NCI-H226 (cell line): ENCODE data around the gene RBCK1.
"Not testable (repeated sequence)": the region's sequence is repeated elsewhere in the genome, so short reads cannot be mapped to it uniquely, and the experiment has no call there.

Experiments
- DNase-seq: peaks from one replicate; pipeline ENCODE4 v3.0.0-alpha.2; 2015

Gene RBCK1

GRCh38 chr20:475463-476357, 67.6 kb downstream of the RBCK1 start:
- no peak for DNase-seq

- not testable (repeated sequence) for DNase-seq
Measured at GRCh38 chr20:476561-477249, 68.6 kb downstream of the RBCK1 start.

- no peak for DNase-seq
Measured at GRCh38 chr20:478010-478948, 70.2 kb downstream of the RBCK1 start.

DNA sequence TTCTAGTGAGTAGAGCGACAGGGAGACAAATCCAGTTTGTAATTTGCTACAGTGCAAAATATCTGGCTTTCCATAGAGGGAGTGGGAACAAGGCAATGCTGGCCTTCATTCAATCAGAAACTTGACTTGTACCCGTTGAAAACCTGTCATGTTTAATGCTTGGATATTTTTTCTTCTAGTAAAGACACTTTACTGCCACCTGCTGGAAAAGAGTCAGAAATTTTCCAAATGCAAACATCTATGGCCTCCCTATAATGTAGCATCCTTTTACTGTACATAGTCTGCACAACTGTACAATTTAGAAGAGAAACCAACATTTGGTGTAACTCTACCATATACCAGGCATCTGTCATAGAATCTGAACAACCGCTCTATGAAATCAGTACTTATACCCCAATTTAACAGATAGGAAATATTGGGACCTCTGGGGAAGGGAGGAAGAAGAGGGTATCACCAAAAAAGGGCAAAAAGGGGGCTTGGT, 70.9 kb downstream of the RBCK1 start:
- DNase-seq = peak; percentile 3

GRCh38 chr20:479487-479886, 71.4 kb downstream of the RBCK1 start:
- no peak for DNase-seq

DNA sequence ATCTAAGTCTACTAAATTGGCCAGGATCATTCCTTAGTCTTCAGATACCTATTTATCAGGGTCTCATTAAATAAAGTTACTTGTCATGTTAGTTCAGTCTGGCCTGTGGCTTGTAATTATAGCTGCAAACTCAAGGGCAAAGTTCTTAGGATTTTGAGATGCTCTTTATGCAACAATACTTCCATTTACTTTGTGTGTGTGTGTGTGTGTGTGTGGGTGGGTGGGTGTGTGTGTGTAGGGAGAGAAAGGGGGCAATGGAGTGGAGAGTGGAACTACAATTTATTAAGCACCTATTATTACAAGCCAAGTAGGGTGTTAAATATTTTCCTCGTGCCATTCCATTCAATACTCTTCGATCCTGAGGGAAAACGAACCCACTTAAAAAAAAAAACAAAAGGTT, 71.9 kb downstream of the RBCK1 start:
- DNase-seq = no peak

- no peak for DNase-seq
Measured at GRCh38 chr20:481167-481566, 73.1 kb downstream of the RBCK1 start.
